ENCODE results near the gene CDKN2AIP.
A peak's percentile ranks its signal among the peaks of the same experiment; 100 is the strongest.
"Not testable (repeated sequence)": the region's sequence is repeated elsewhere in the genome, so short reads cannot be mapped to it uniquely, and the experiment has no call there.

CDKN2AIP gene

DNA sequence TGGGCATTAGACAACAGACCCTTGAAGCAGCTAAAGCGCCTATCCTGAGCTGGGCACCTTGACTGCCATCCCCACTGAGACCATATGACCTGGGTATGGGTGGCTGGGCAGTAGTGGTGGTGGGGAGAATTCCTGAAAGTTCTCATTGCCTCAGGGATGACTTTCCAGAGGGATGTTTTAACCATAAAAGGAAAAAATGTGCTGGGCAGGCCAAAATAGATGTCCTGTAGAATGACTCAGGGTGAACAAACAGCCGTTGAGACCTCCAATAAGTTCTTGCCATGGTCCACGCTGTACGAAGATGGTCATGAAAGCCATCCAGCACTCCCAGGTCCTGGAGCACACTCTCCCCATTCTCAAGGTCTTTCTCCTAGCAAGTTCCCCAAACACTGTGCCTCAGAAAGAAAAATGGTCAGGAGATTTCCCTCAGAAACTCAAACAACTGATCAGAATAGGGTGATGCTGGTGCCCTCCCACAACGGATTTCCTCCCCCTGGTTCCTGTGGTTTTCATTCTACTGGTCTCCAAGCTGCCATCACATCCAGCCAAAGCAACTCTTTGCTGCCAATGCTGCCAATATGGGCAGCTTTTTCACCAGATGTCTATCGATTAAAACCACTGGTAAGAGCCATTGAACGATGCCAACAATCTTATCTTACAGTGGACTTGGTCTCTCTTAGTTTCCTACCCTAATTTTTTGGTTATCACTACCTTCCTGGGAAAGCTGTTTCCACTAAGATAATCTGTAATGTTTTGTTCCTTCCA, 11.2 kb downstream of the CDKN2AIP start:
- no peak for DNase-seq

DNA sequence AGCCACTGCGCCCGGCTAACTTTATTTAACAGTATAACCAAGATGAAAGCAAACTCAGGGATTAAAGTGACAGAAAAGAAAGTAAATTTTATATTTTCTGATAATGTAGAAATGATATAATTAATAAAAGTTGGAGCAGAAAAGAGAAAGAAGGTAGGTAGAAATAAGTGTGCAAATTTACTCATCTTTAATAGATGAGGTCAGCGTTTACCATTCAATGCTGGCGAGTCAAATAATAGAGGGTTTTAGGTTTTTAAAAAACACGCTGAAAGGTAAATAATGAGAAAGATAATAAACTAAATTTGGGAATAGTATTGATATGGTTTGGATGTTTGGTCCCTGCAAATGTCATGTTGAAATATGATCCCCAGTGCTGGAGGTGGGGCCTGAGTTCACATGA, 13.6 kb downstream of the CDKN2AIP start:
- DNase-seq = no peak

DNA sequence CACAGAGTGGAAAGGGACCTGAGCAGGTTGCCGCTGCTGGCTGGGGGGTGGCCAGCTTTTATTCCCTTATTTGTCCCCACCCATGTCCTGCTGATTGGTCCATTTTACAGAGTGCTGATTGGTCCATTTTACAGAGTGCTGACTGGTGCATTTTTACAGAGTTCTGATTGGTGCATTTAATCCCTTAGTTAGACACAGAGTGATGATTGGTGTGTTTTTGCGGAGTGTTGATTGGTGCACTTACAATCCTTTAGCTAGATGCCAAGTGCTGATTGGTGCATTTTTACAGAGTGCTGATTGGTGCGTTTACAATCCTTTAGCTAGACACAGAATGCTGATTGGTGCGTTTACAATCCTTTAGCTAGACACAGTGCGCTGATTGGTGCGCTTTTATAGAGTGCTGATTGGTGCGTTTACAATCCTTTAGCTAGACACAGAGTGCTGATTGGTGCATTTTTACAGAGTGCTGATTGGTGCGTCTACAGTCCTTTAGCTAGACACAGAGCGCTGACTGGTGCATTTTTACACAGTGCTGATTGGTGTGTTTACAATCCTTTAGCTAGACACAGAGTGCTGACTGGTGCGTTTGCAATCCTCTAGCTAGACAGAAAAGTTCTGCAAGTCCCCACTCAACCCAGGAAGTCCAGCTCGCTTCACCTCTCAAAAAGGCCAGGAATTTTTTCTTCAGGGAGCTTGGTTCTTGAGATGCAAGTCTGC, 19.6 kb downstream of the CDKN2AIP start:
- DNase-seq = not testable (repeated sequence)

DNA sequence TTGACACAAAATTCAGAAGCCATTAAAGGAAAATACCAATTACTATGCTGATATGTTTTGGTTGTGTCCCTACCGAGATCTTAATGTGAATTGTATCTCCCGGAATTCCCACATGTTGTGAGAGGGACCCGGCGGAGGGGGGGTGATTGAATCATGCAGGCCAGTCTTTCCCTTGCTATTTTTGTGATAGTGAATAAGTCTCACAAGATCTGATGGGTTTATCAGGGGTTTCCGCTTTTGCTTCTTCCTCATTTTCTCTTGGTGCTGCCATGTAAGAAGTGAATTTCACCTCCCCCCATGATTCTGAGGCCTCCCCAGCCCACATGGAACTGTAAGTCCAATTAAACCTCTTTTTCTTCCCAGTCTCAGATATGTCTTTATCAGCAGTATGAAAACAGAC, 21.4 kb downstream of the CDKN2AIP start:
- DNase-seq = not testable (repeated sequence)

DNA sequence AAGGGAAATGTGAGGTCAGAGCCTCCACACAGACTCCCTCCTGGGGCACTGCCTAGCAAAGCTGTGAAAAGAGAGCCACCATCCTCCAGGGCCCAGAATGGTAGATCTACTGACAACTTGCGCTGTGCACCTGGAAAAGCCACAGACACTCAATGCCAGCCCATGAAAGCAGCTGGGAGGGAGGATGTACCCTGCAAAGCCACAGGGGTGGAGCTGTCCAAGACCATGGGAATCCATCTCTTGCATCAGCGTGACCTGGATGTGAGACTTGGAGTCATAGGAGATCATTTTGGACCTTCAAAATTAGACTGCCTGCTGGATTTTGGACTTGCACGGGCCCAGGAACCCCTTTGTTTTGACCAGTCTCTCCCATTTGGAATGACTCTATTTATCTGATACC, 22.8 kb downstream of the CDKN2AIP start:
- no peak for DNase-seq

DNA sequence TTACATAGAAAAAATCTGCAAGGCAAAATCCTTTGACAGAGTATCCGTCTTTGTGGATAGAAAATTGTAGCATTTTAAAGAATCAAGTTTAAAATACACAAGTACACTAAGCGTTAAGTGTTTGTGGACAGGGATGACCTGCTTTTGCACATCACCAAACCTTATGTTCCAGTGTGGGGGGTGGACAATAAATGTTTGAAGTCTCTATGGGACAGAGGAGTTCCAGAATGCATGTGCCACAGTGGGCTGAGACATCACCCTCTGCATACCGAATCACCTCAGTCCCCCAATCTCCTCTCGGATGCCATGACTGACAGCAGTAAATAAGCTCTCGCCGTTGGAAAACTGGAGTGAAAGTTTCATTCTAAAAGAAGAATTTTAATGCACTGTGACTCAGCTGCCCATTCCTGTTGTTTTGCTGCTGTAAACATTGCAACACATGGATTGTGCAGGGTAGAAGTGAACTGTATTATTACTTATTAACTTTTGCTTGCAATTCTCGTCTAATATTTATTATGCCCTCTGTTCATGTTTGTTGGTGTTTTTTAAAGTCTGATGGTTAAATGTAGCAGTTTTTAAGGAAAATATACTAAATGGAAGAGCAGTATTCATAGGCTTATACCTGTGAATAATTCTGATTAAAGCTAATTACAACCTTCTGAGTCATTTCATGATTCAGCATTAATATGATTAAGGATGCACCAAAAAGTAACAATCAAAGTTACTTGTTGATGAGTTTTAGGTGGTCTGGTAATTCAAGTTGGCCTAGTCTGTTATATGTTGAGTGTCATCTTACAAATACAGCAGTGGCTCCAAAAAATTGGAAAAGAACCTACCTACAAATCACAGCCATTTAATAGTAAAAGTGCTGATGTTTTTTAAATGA, 24.0 kb downstream of the CDKN2AIP start:
- no peak for DNase-seq

DNA sequence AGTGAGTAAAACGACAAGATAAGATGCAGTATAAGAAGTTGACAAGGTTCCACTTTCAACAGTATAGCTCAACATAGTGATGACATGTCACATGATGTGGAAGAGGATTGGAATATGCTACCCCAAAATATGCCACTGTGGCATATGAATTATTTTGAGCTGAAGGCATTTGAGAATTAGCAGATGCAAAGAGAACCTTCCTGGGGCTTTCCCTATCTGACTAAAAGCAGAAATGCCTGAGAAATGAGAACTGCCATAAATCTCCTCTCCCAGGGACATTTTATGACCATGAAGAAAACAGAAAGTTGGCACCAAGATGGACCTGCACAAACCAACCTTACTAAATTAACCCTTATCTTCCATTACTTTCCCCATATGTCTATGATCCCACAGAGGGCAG, 24.8 kb downstream of the CDKN2AIP start:
- DNase-seq = no peak

DNA sequence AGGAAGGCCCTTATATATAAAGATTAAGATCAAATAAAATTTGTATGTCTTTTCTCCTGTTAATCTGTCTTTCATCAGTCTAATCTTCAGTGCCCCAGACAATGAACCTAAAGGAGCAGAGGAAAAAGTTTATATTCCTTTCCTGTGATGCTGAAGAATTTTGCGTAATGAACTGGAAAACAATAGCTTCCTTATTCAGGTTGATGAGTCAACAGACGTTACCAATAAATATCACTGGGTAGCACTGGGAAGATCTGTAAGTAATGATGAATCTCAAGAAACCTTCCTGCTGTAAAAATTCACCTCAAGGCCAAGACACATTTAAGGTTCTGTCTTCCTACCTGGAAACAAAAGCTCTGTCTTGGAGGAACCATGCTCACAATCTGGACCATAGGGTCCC, 25.5 kb downstream of the CDKN2AIP start:
- DNase-seq = no peak

DNA sequence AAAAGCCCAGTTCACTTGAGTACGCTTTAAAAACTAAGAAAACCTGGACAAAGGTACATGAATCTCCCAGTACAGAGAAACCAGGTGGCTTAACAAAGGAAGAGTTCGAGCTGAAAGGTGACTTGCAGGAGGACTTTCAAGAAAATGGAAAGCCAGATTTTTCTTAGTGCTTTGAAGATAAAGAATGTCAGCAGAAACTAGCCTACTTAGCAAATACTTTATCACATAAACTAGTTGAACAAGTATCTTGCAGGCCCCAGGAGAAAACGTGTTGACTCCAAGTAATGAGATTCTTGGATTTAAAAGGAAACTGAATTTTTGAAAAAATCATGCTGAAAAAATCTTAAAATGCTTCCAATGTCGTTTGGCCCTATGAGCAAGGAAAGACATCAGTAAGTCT, 26.4 kb downstream of the CDKN2AIP start:
- no peak for DNase-seq

DNA sequence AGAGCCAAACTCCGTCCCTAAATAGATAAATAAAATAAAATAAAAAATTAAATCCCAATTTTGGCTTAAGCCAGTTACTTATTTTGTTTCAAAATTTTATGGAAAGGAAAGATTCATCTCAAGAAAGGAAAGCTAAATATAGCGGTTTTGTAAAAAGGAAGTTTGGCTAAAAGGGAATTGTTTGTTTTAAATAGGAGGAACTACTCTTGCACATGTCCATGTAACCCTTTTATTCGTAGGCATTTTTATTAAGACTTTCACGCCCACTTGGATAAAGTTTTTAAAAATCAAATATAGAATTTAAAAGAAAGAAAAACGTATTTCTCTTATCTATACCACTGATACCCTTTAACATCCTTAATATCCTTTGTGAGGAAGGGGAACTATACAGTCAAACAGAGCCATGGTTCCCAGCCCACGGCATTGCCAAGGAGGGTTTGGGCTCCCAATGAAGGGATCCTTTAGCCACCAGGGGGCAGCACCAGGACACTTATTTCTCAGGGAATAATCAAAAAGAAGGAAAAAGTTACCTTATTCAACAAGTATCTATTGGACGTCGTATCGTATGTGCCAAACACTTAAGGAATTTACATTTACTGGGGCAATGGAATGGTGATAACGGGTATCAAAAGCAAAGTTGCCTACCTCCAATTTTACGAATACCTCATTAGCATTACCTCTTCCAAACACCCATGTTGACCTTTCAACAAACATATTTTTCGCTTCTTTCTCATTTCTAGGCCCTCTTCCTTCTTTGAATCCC, 27.7 kb downstream of the CDKN2AIP start:
- DNase-seq = peak; percentile 74

DNA sequence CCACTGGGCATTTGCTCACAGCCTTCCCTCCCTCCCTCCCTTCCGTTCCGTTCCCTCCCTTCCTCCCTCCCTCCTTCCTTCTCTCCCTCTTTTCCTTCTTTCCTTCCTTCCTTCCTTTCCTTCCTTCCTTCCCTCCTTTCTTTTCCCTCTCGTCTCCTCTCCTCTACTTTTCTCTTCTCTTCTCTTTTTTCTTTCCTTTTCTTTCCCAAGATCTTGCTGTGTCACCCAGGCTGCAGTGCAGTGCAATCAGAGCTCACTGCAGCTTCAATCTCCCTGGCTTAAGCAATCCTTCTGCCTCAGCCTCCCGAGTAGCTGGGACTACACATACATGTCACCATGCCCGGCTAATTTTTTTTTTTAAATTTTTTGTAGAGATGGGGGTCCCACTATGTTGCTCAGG, 33.7 kb downstream of the CDKN2AIP start:
- DNase-seq = no peak

DNA sequence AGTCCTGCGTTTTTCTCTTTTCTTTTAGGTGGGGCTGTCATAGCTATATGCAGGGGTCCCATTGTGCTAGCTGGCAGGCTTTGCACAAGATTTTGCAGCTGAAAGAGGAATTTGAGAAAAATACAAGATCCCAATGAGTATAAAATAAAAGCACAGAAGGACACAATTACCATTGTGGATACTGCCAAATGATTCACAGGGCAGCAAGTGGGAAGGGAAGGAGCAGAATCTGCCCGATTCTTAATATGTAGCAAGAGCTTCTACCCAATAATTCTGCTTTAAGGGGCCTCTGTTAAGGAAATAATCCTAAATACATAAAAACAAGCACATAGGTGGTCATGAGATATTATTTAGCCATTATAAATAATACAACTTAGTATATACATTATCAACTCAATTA, 34.5 kb downstream of the CDKN2AIP start:
- DNase-seq = no peak

DNA sequence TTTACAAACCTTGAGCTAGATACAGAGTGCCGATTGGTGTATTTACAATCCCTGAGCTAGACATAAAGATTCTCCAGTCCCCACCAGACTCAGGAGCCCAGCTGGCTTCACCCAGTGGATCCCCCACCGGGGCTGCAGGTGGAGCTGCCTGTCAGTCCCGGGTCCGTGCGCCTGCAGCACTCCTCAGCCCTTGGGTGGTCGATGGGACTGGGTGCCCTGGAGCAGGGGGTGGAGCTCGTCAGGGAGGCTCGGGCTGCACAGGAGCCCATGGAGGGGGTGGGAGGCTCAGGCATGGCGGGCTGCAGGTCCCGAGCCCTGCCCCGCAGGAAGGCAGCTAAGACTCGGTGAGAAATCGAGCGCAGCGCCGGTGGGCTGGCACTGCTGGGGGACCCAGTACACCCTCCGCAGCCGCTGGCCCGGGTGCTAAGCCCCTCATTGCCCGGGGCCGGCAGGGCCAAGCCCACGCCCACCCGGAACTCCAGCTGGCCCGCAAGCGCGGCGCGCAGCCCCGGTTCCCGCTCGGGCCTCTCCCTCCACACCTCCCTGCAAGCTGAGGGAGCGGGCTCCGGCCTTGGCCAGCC, 38.2 kb downstream of the CDKN2AIP start:
- not testable (repeated sequence) for DNase-seq

DNA sequence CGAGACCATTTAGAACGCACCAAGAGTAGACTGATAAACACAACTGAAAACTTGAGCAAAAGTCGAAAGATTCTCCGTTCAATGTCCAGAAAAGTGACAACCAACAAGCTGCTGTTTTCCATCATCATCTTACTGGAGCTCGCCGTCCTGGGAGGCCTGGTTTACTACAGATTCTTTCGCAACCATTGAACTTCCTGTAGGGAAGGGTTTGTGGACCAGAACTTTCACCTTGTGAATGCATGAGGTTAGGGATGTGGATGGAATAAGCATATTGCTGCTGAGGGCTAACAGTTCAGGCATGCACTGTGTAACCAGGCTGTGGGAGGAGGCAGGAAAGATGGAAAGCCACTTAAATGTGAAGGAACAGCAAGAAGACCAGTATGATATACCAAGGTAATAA, 39.6 kb downstream of the CDKN2AIP start:
- no peak for DNase-seq

DNA sequence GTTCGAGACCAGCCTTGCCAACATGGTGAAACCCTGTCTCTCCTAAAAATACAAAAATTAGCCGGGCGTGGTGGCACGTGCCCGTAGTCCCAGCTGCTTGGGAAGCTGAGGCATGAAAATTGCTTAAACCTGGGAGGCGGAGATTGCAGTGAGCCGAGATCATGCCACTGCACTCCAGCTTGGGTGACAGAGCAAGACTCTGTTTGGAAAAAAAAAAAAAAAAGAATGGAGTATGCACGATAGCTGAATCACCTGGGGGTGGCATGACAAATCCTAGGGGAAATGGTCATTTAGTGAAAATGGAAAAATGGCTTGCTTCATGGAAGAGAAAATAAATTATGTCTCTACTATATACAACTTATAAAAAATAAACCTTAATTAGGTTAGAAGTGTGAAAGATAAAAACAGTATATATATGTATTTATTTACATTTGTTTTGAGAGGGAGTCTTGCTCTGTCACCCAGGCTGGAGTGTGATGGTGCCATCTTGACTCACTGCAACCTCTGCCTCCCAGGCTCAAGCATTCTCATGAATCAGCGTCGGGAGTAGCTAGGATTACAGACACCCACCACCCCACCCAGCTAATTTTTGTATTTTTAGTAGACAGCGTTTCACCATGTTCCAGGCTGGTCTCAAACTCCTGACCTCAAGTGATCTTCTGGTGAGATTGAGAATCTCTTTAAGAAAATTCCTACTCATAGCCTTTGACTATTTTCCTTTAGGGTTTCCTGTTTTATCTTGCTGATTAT, 41.1 kb downstream of the CDKN2AIP start:
- DNase-seq = no peak

DNA sequence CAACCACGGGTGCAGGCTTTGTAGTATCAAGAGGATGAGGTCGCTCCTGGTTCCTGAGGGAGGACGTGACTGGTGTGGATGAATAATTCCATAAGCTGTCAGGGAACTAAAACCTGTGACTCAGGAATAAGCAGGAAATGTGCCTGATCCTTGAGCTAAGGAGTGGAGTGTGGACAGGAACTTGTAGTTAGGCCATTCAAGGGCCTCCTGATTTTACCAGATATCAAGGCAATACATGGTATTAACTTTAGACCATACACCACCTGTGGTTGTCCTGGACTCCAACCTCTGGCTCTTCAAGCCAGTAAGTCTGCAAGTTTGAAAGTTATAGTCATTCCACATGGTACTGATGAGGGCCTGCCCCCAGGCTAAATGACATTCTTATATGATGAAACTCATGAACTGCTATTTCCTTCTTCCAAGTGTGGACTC, 48.4 kb downstream of the CDKN2AIP start:
- no peak for DNase-seq

DNA sequence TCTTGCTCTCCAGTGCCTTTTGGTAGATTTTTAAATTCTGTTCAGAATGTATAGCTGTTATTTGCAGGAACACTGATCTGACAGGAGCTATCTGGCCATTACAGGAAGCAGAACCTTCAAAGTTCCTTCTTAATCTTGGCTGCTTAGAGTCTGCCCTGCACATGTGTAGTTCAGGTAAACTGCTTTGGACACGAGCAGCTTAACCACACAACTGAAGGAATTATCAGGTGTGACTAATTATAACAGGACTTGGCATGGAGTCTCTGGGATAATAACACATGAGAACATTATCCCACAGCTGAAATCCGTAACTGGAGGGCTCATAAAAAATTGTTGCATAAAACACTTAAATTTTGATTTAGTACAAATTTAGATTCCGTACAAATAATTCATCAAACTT, 48.8 kb downstream of the CDKN2AIP start:
- no peak for DNase-seq

DNA sequence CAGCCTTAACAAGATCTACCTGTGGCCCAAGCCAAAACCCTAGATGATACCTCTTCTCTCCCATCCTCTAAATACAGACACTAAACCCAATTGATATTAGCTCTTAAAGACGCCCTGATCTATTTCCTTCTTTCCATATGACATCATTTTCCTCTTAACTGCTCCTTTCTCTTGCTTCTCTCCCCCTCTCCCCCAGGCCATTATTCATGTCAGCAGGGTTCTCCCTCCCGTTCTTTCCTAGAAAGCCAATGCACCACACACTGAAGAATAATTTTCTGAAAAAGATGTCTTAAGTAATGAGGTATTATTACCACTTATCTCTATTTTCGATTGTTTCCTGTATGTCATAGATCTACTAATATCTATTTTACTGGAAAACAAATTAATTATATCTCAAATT, 50.7 kb downstream of the CDKN2AIP start:
- no peak for DNase-seq

Data from retina (tissue), 1 donor.